ENCODE data around the gene LARGE1. TPM values are rescaled to one million over a fixed set of nuclear protein-coding genes. Genes with fewer than 3 reads are reported as not detected.
A peak's percentile ranks its signal among the peaks of the same experiment; 100 is the strongest.

The LARGE1 gene
- total RNA-seq, 1 experiment from 2014 or later, result 2.5 TPM

- Histone ChIP-seq H3K27me3 (ENCODE audit: control insufficient read depth, insufficient read depth, low read length) (no peaks in the 10 kb centered on the region), H3K4me1 (ENCODE audit: control insufficient read depth, insufficient read depth, low read length) (no peaks in the 10 kb centered on the region; the same call in 1 of the 2 replicates), H3K27ac (ENCODE audit: low read length) (no peak overlapping the region), H3K9me3 (ENCODE audit: control insufficient read depth, insufficient read depth, low read depth, low read length) (no peaks in the 10 kb centered on the region), H3K4me3 (ENCODE audit: low read depth in 2 of 2, low read length in 2 of 2) (no peak overlapping the region), H3K36me3 (ENCODE audit: control insufficient read depth, insufficient read depth, low read length) (no peaks in the 10 kb centered on the region)
- ChIA-PET POLR2A (no interaction called here), CTCF (no interaction called here)
- DNase-seq (ENCODE audit: low read depth, low spot score) (no peak), ATAC-seq (no peak)
- in situ Hi-C loops (cut with HindIII; ENCODE audit: low pct_unique_long_range_greater_than_20kb, low sequenced_read_pairs) (no loop called here), intact Hi-C loops (cut with micrococcal nuclease; ENCODE audit: unreplicated experiment) (loop anchor here (2.0 kb wide), 1 partner anchor 276 kb away; no protein-coding TSS in a partner anchor)
- no peak for TF ChIP-seq SIN3A (IDR thresholded peaks at IDR 0.05; ENCODE audit: borderline replicate concordance, insufficient read depth, low read depth, low read length)
- BruUV-seq (replicated peaks), result no TSS peak
Measured at GRCh38 chr22:33303099-33303498, 617.2 kb downstream of the LARGE1 start.

GRCh38 chr22:33302549-33302948 is 617.7 kb downstream of the LARGE1 start:
- H3K4me3 ChIP-seq (ENCODE audit: low read depth in 2 of 2, low read length in 2 of 2), result no peak overlapping the region
- intact Hi-C loops (cut with micrococcal nuclease; ENCODE audit: unreplicated experiment), result loop anchor here (2.0 kb wide), 1 partner anchor 276 kb away; no protein-coding TSS in a partner anchor
- in situ Hi-C loops (cut with HindIII; ENCODE audit: low pct_unique_long_range_greater_than_20kb, low sequenced_read_pairs), result no loop called here
- no TSS peak for BruUV-seq (replicated peaks)
- DNase-seq (ENCODE audit: low read depth, low spot score), result no peak
- H3K9me3 ChIP-seq (ENCODE audit: control insufficient read depth, insufficient read depth, low read depth, low read length), result no peaks in the 10 kb centered on the region
- no peaks in the 10 kb centered on the region for H3K27me3 ChIP-seq (ENCODE audit: control insufficient read depth, insufficient read depth, low read length)
- ATAC-seq, result no peak
- ChIA-PET POLR2A (no interaction called here), CTCF (no interaction called here)
- no peaks in the 10 kb centered on the region; the same call in 1 of the 2 replicates for H3K4me1 ChIP-seq (ENCODE audit: control insufficient read depth, insufficient read depth, low read length)
- TF ChIP-seq REST (IDR thresholded peaks at IDR 0.05; ENCODE audit: insufficient read depth in 1 of 2, low read depth in 2 of 2, low read length in 1 of 2), result no peak
- TF ChIP-seq TCF7L2 (IDR thresholded peaks at IDR 0.05; ENCODE audit: low read depth, low read length), result no peak
- no peak for TF ChIP-seq POLR2AphosphoS5 (IDR thresholded peaks at IDR 0.05; ENCODE audit: low read depth, low read length)
- no peak for TF ChIP-seq CTCF (IDR thresholded peaks at IDR 0.05)
- no peak for TF ChIP-seq SIN3A (IDR thresholded peaks at IDR 0.05; ENCODE audit: borderline replicate concordance, insufficient read depth, low read depth, low read length)
- H3K36me3 ChIP-seq (ENCODE audit: control insufficient read depth, insufficient read depth, low read length), result no peaks in the 10 kb centered on the region
- no peak overlapping the region for H3K27ac ChIP-seq (ENCODE audit: low read length)

- intact Hi-C loops (cut with micrococcal nuclease; ENCODE audit: unreplicated experiment), result loop anchor here (2.0 kb wide), 1 partner anchor 277 kb away; no protein-coding TSS in a partner anchor
- no peak overlapping the region for H3K4me3 ChIP-seq (ENCODE audit: low read depth in 2 of 2, low read length in 2 of 2)
Measured at GRCh38 chr22:33302049-33302545, 618.2 kb downstream of the LARGE1 start.

More at GRCh38 chr22:33302049-33302545, 618.2 kb downstream of the LARGE1 start:
- no peaks in the 10 kb centered on the region for H3K36me3 ChIP-seq (ENCODE audit: control insufficient read depth, insufficient read depth, low read length)
- TF ChIP-seq POLR2AphosphoS5 (IDR thresholded peaks at IDR 0.05; ENCODE audit: low read depth, low read length) (no peak), SIN3A (IDR thresholded peaks at IDR 0.05; ENCODE audit: borderline replicate concordance, insufficient read depth, low read depth, low read length) (no peak), CTCF (IDR thresholded peaks at IDR 0.05) (peak; percentile 89), TCF7L2 (IDR thresholded peaks at IDR 0.05; ENCODE audit: low read depth, low read length) (no peak), REST (IDR thresholded peaks at IDR 0.05; ENCODE audit: insufficient read depth in 1 of 2, low read depth in 2 of 2, low read length in 1 of 2) (no peak)
- no peaks in the 10 kb centered on the region; the same call in 1 of the 2 replicates for H3K4me1 ChIP-seq (ENCODE audit: control insufficient read depth, insufficient read depth, low read length)
- no peaks in the 10 kb centered on the region for H3K9me3 ChIP-seq (ENCODE audit: control insufficient read depth, insufficient read depth, low read depth, low read length)
- ChIA-PET POLR2A (no interaction called here), CTCF (no interaction called here)
- no TSS peak for BruUV-seq (replicated peaks)
- no peaks in the 10 kb centered on the region for H3K27me3 ChIP-seq (ENCODE audit: control insufficient read depth, insufficient read depth, low read length)
- DNase-seq (ENCODE audit: low read depth, low spot score) (peak; percentile 39), ATAC-seq (peak; percentile 92)
- in situ Hi-C loops (cut with HindIII; ENCODE audit: low pct_unique_long_range_greater_than_20kb, low sequenced_read_pairs), result no loop called here
- no peak overlapping the region for H3K27ac ChIP-seq (ENCODE audit: low read length)

Measured in Panc1 (cell line).